ENCODE results near the gene RAPGEF4.

DNA sequence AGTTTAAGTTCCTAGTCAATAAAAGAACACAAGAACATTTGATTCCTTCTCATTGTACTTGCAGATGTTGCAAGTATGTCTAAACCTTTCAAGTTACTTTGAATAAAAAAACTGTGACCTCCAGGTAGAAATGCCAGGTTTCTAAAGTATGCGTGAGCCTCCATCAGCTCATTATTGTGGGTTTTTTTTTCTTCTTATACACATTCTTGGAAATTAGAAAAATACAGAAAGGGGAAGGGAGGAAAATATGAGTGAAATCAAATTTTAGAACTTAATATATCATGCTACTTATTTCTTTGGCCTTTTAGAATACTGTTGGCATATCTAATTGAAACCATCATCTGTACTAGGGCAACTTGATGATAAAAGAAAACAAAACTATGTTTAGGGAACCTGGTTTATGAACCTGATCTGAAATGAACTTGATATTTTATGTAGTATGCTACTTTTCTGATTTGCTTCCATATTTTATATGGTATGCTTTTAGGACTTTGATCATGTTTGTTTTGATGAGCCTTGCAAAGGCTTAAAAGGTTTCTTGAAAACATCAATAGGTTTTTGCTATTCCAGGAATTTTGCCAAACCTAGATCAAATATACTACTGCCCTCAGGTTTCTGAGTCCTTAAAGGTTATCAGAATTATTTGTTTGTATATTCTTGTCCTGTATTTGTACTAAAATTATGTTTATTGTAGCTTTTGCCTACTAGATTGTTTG lies 209.3 kb downstream of the RAPGEF4 start:
- TF ChIP-seq, protein P1, sequence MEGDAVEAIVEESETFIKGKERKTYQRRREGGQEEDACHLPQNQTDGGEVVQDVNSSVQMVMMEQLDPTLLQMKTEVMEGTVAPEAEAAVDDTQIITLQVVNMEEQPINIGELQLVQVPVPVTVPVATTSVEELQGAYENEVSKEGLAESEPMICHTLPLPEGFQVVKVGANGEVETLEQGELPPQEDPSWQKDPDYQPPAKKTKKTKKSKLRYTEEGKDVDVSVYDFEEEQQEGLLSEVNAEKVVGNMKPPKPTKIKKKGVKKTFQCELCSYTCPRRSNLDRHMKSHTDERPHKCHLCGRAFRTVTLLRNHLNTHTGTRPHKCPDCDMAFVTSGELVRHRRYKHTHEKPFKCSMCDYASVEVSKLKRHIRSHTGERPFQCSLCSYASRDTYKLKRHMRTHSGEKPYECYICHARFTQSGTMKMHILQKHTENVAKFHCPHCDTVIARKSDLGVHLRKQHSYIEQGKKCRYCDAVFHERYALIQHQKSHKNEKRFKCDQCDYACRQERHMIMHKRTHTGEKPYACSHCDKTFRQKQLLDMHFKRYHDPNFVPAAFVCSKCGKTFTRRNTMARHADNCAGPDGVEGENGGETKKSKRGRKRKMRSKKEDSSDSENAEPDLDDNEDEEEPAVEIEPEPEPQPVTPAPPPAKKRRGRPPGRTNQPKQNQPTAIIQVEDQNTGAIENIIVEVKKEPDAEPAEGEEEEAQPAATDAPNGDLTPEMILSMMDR (IDR thresholded peaks at IDR 0.05), result no peak
- TF ChIP-seq POLR2A (IDR thresholded peaks at IDR 0.05), result no peak
